GM23338 (cell line): Measurements from ENCODE around the gene DIP2B. TPM values are rescaled to one million over a fixed set of nuclear protein-coding genes. Genes with fewer than 3 reads are reported as not detected.

Source experiments
- ATAC-seq: fragments of 200-7000 bp; cut with Tn5 transposase; 3 replicates; pipeline ENCODE4 v1.9.1; 2020
- DNase-seq: peaks from one replicate; pipeline ENCODE4 v3.0.0-alpha.2; 2015; ENCODE audit warnings: low spot score
- H2AFZ ChIP-seq: fragments of 200-600 bp; sonication (generic); 2 replicates; pipeline ENCODE4 v1.8.0; 2016; ENCODE audit warnings: antibody characterized with exemption, mild to moderate bottlenecking, moderate library complexity
- H3F3A ChIP-seq: fragments of 200-600 bp; sonication (generic); replicated peaks from 2 replicates; pipeline ENCODE4 v1.8.0; 2017; ENCODE audit warnings: antibody characterized with exemption, mixed run types, low read depth
- H3K27ac ChIP-seq: fragments of 200-600 bp; sonication (generic); 2 replicates; pipeline ENCODE4 v1.6.1; 2016; ENCODE audit warnings: low read depth
- H3K27me3 ChIP-seq: fragments of 200-600 bp; sonication (generic); 2 replicates; pipeline ENCODE4 v1.8.0; 2016; ENCODE audit warnings: mild to moderate bottlenecking, mixed run types, moderate library complexity; ENCODE audit not compliant: insufficient read depth
- H3K36me3 ChIP-seq: fragments of 200-600 bp; sonication (generic); 2 replicates; pipeline ENCODE4 v1.8.0; 2016; ENCODE audit warnings: mild to moderate bottlenecking; ENCODE audit not compliant: insufficient read depth
- H3K4me1 ChIP-seq: fragments of 200-600 bp; sonication (generic); 2 replicates; pipeline ENCODE4 v1.8.0; 2016; ENCODE audit warnings: mild to moderate bottlenecking, moderate library complexity; ENCODE audit not compliant: insufficient read depth
- H3K4me2 ChIP-seq: fragments of 200-600 bp; sonication (generic); 2 replicates; pipeline ENCODE4 v1.7.1; 2017; ENCODE audit warnings: mixed run types
- H3K4me3 ChIP-seq: fragments of 200-600 bp; sonication (generic); 2 replicates; pipeline ENCODE4 v1.6.1; 2016; ENCODE audit warnings: mixed run types
- H3K79me2 ChIP-seq: fragments of 200-600 bp; sonication (generic); replicated peaks from 2 replicates; pipeline ENCODE4 v1.8.0; 2017; ENCODE audit warnings: mild to moderate bottlenecking; ENCODE audit not compliant: insufficient read depth
- H3K9me2 ChIP-seq: fragments of 200-600 bp; sonication (generic); 2 replicates; pipeline ENCODE4 v1.8.0; 2017; ENCODE audit not compliant: insufficient read depth
- H4K20me1 ChIP-seq: fragments of 200-600 bp; sonication (generic); replicated peaks from 2 replicates; pipeline ENCODE4 v1.8.0; 2017; ENCODE audit warnings: mild to moderate bottlenecking; ENCODE audit not compliant: insufficient read depth
- H3K27ac Mint-ChIP-seq: 2 replicates; pipeline ENCODE4 v1.8.0; 2020; ENCODE audit warnings: inconsistent platforms, mild to moderate bottlenecking, moderate library complexity, mixed read lengths
- H3K27me3 Mint-ChIP-seq: 3 replicates; pipeline ENCODE4 v1.8.0; 2022; ENCODE audit warnings: low read depth, mild to moderate bottlenecking, moderate library complexity, mixed read lengths, inconsistent platforms; ENCODE audit not compliant: insufficient read depth, poor library complexity
- H3K36me3 Mint-ChIP-seq: 3 replicates; pipeline ENCODE4 v1.8.0; 2021; ENCODE audit warnings: low read depth, mild to moderate bottlenecking, inconsistent platforms, moderate library complexity, mixed read lengths
- H3K4me1 Mint-ChIP-seq: 3 replicates; pipeline ENCODE4 v1.8.0; 2020; ENCODE audit warnings: mild to moderate bottlenecking, inconsistent platforms, mixed read lengths
- H3K4me3 Mint-ChIP-seq: 3 replicates; pipeline ENCODE4 v1.8.0; 2021; ENCODE audit warnings: moderate library complexity, mild to moderate bottlenecking, inconsistent platforms, mixed read lengths
- H3K9me3 Mint-ChIP-seq: 3 replicates; pipeline ENCODE4 v1.8.0; 2020; ENCODE audit warnings: moderate library complexity, mild to moderate bottlenecking, inconsistent platforms, mixed read lengths
- CREB1 ChIP-seq: fragments of 250-450 bp; sonication (Bioruptor Pico); IDR thresholded peaks from 2 replicates; pipeline ENCODE4 v1.5.0; 2020; ENCODE audit warnings: low read depth, mild to moderate bottlenecking, moderate library complexity
- EZH2 ChIP-seq: fragments of 200-600 bp; sonication (generic); IDR thresholded peaks from one replicate; pipeline ENCODE4 v1.8.0; 2017; ENCODE audit warnings: antibody characterized with exemption, mild to moderate bottlenecking, low read depth; ENCODE audit not compliant: unreplicated experiment
- EZH2phosphoT487 ChIP-seq: fragments of 200-600 bp; sonication (generic); IDR thresholded peaks from one replicate; pipeline ENCODE4 v1.8.1; 2018; ENCODE audit warnings: antibody characterized with exemption; ENCODE audit not compliant: unreplicated experiment
- NANOG ChIP-seq: IDR thresholded peaks from 2 replicates; pipeline ENCODE4 v1.6.1; 2016; ENCODE audit warnings: antibody characterized with exemption, borderline replicate concordance
- POLR2AphosphoS5 ChIP-seq: IDR thresholded peaks from 2 replicates; pipeline ENCODE4 v1.6.1; 2016; ENCODE audit warnings: antibody characterized with exemption, low read depth
- REST ChIP-seq: IDR thresholded peaks from one replicate; pipeline ENCODE4 v1.6.1; 2018; ENCODE audit warnings: antibody characterized with exemption; ENCODE audit not compliant: unreplicated experiment
- STAT1 ChIP-seq: IDR thresholded peaks from one replicate; pipeline ENCODE4 v1.6.1; 2016; ENCODE audit warnings: antibody characterized with exemption; ENCODE audit not compliant: unreplicated experiment
- ZNF114 ChIP-seq: fragments of 250-450 bp; sonication (Bioruptor Pico); IDR thresholded peaks from 2 replicates; pipeline ENCODE4 v1.5.0; 2020; ENCODE audit warnings: mild to moderate bottlenecking, moderate library complexity
- ZNF331 ChIP-seq: fragments of 250-450 bp; sonication (Bioruptor Pico); IDR thresholded peaks from 2 replicates; pipeline ENCODE4 v1.5.0; 2020; ENCODE audit warnings: low read depth, mild to moderate bottlenecking, moderate library complexity
- ZNF462 ChIP-seq: fragments of 250-450 bp; sonication (Bioruptor Pico); IDR thresholded peaks from 2 replicates; pipeline ENCODE4 v1.5.0; 2020; ENCODE audit warnings: mild to moderate bottlenecking, moderate library complexity
- polyA plus RNA-seq: library from polyadenylated mRNA; unstranded; fragments of >200 nt; fragmentation: Nextera tagmentation; extraction: Ambion mirVana; gene quantifications from 2 replicates; pipeline ENCODE4 v1.2.1, GENCODE V29; 2016
- total RNA-seq: library from RNA; depleted of rRNA; stranded (reverse); fragments of >200 nt; shearing (Covaris generic); gene quantifications from 2 replicates; pipeline ENCODE4 v1.2.3, GENCODE V29; 2014

The DIP2B gene
- total and polyA plus RNA-seq, 2 experiments from 2014 or later, result 8.0 to 36.4 TPM

DNA sequence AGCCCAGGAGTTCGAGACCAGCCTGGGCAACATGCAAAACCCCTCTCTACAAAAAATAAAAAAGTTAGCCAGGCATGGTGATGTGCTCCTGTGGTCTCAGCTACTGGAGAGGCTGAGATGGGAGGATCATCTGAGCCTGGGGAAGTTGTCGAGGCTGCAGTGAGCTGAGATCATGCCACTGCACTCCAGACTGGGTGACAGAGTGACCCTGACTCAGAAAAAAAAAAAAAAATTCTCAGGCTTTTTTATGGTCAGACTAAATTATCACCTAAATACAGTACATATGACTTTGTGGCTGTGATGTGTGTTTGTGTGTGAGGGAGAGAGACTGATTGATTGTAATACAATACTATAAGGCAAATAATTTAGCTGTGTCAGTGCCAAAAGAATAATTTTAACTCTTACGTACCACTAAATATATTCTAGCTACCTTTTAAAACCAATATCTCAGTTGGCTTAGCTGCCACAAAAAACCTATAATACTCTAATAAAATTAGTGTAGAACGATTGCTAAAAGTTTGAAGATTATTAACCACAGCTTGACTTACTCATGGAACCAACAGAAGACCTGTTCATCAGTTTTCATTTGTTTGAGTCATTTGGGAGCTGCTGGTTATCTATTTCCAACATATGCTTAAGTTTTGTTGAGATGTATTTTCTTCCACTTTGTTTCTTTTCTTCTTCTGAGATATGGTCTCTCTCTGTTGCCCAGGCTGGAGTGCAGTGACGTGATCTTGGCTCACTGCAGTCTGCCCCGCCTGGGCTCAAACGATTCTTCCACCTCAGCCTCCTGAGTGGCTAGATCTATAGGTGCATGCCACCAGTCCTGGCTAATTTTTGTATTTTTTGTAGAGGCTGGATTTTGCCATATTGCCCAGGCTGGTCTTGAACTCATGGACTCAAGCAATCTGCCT lies 58.0 kb downstream of the DIP2B start:
- peaks cover 7% of the 10 kb centered on the region for H3K4me1 Mint-ChIP-seq
- DNase-seq, result no peak
- H3K36me3 Mint-ChIP-seq, result no peaks in the 10 kb centered on the region; the same call in 2 of the 3 replicates
- no peaks in the 10 kb centered on the region for H3F3A ChIP-seq
- TF ChIP-seq EZH2 (no peak), STAT1 (no peak), ZNF331 (no peak), POLR2AphosphoS5 (no peak), ZNF462 (CRISPR knock-in tag) (no peak), CREB1 (CRISPR knock-in tag) (no peak), REST (no peak), EZH2phosphoT487 (no peak), NANOG (no peak), ZNF114 (CRISPR knock-in tag) (no peak)
- no peaks in the 10 kb centered on the region for H3K27me3 Mint-ChIP-seq
- no peak overlapping the region for H3K4me3 Mint-ChIP-seq
- peaks cover 1% of the 10 kb centered on the region for H3K4me1 ChIP-seq
- H3K9me3 Mint-ChIP-seq, result no peaks in the 10 kb centered on the region; the same call in 2 of the 3 replicates
- no peak overlapping the region for H2AFZ ChIP-seq
- H3K9me2 ChIP-seq, result no peaks in the 10 kb centered on the region
- H3K27ac Mint-ChIP-seq, result no peak overlapping the region
- H3K4me2 ChIP-seq, result no peak overlapping the region
- ATAC-seq, result no peak
- H4K20me1 ChIP-seq, result peaks cover 5% of the 10 kb centered on the region; the same call in 1 of the 2 replicates
- H3K27ac ChIP-seq, result no peak overlapping the region
- no peaks in the 10 kb centered on the region for H3K36me3 ChIP-seq
- H3K4me3 ChIP-seq, result no peak overlapping the region
- peaks cover 61% of the 10 kb centered on the region for H3K79me2 ChIP-seq
- no peaks in the 10 kb centered on the region for H3K27me3 ChIP-seq
